GM19238 (cell line): ENCODE results near the gene ZBTB40.

Experiments used
- DNase-seq: peaks from one replicate; pipeline ENCODE4 v3.0.0; 2011; ENCODE audit warnings: low spot score; ENCODE audit not compliant: insufficient read length

ZBTB40 gene

GRCh38 chr1:22470227-22470626 lies 18.6 kb downstream of the ZBTB40 start:
- no peak for DNase-seq

- no peak for DNase-seq
Measured at GRCh38 chr1:22471078-22471477, 19.4 kb downstream of the ZBTB40 start.

- DNase-seq = no peak
Measured at GRCh38 chr1:22471610-22472009, 20.0 kb downstream of the ZBTB40 start.

GRCh38 chr1:22472596-22472995 lies 20.9 kb downstream of the ZBTB40 start:
- DNase-seq = no peak

- DNase-seq = no peak
Measured at GRCh38 chr1:22473952-22474351, 22.3 kb downstream of the ZBTB40 start.

- DNase-seq = no peak
Measured at GRCh38 chr1:22476566-22476965, 24.9 kb downstream of the ZBTB40 start.

GRCh38 chr1:22483121-22483520 lies 31.5 kb downstream of the ZBTB40 start:
- DNase-seq = no peak

GRCh38 chr1:22484706-22485345 lies 33.2 kb downstream of the ZBTB40 start:
- no peak for DNase-seq

- no peak for DNase-seq
Measured at GRCh38 chr1:22485431-22485830, 33.8 kb downstream of the ZBTB40 start.

GRCh38 chr1:22487781-22488180 lies 36.1 kb downstream of the ZBTB40 start:
- DNase-seq = no peak

GRCh38 chr1:22488319-22488718 lies 36.7 kb downstream of the ZBTB40 start:
- DNase-seq = no peak

GRCh38 chr1:22489278-22489677 lies 37.6 kb downstream of the ZBTB40 start:
- no peak for DNase-seq

GRCh38 chr1:22489823-22490222 lies 38.2 kb downstream of the ZBTB40 start:
- no peak for DNase-seq

GRCh38 chr1:22490309-22490708 lies 38.7 kb downstream of the ZBTB40 start:
- DNase-seq = no peak

GRCh38 chr1:22491995-22492715 lies 40.5 kb downstream of the ZBTB40 start:
- DNase-seq = no peak

- no peak for DNase-seq
Measured at GRCh38 chr1:22494144-22494543, 42.5 kb downstream of the ZBTB40 start.

- DNase-seq = no peak
Measured at GRCh38 chr1:22494943-22495579, 43.4 kb downstream of the ZBTB40 start.

- DNase-seq = no peak
Measured at GRCh38 chr1:22496536-22497160, 45.0 kb downstream of the ZBTB40 start.

GRCh38 chr1:22498463-22498862 lies 46.8 kb downstream of the ZBTB40 start:
- no peak for DNase-seq

- no peak for DNase-seq
Measured at GRCh38 chr1:22500058-22500457, 48.4 kb downstream of the ZBTB40 start.

GRCh38 chr1:22500471-22500870 lies 48.8 kb downstream of the ZBTB40 start:
- DNase-seq = no peak

GRCh38 chr1:22502202-22502601 lies 50.6 kb downstream of the ZBTB40 start:
- DNase-seq = no peak
